PC-9 (cell line): ENCODE results near the gene RIC3. TPM values are rescaled to one million over a fixed set of nuclear protein-coding genes. Genes with fewer than 3 reads are reported as not detected.

Experiments used
- BruUV-seq: library from RNA; stranded (reverse); fragments of 400-500 nt; replicated peaks from 2 replicates; lab custom pipeline; 2021; lab: Mats Ljungman, UMichigan
- CTCF ChIA-PET: fragments of 300-600 bp; sonication (Branson Sonifier 250); formaldehyde crosslinking; loops from one replicate; lab custom pipeline; 2022; ENCODE audit warnings: antibody characterized with exemption; lab: Charles Lee
- POLR2A ChIA-PET: fragments of 300-600 bp; sonication (Branson Sonifier 250); formaldehyde crosslinking; loops from one replicate; lab custom pipeline; 2022; ENCODE audit warnings: antibody characterized with exemption; ENCODE audit not compliant: unreplicated experiment; lab: Charles Lee
- DNase-seq, 2 experiments: peaks; one replicate each; pipeline versions ENCODE4 v3.0.0 to v3.0.0-alpha.2; 2015 to 2022; ENCODE audit warnings: mixed read lengths in 1 of 2
- H2AFZ ChIP-seq: fragments of 200-600 bp; sonication (generic); 2 replicates; pipeline ENCODE4 v1.8.1; 2017; ENCODE audit warnings: antibody characterized with exemption
- H3F3A ChIP-seq: fragments of 200-600 bp; sonication (generic); 2 replicates; pipeline ENCODE4 v1.8.1; 2017; ENCODE audit warnings: antibody characterized with exemption, mild to moderate bottlenecking, low read depth; ENCODE audit not compliant: insufficient read depth
- H3K27ac ChIP-seq: fragments of 200-600 bp; sonication (generic); 2 replicates; pipeline ENCODE4 v1.6.1; 2016; ENCODE audit warnings: mixed run types
- H3K27me3 ChIP-seq: fragments of 200-600 bp; sonication (generic); 2 replicates; pipeline ENCODE4 v1.6.1; 2016; ENCODE audit warnings: low read depth, mixed run types; ENCODE audit not compliant: insufficient read depth
- H3K36me3 ChIP-seq: fragments of 200-600 bp; sonication (generic); 2 replicates; pipeline ENCODE4 v1.6.1; 2016; ENCODE audit warnings: low read depth, mixed run types
- H3K4me1 ChIP-seq: fragments of 200-600 bp; sonication (generic); replicated peaks from 2 replicates; pipeline ENCODE4 v1.6.1; 2016; ENCODE audit warnings: mixed run types; ENCODE audit not compliant: insufficient read depth
- H3K4me2 ChIP-seq: fragments of 200-600 bp; sonication (generic); 2 replicates; pipeline ENCODE4 v1.6.1; 2017; ENCODE audit warnings: mixed run types
- H3K4me3 ChIP-seq: fragments of 200-600 bp; sonication (generic); 2 replicates; pipeline ENCODE4 v1.6.1; 2016; ENCODE audit warnings: mixed run types
- H3K79me2 ChIP-seq: fragments of 200-600 bp; sonication (generic); 2 replicates; pipeline ENCODE4 v1.6.1; 2017; ENCODE audit warnings: low read depth, mixed run types
- H3K9me2 ChIP-seq: fragments of 200-600 bp; sonication (generic); 2 replicates; pipeline ENCODE4 v1.8.1; 2017; ENCODE audit warnings: mild to moderate bottlenecking; ENCODE audit not compliant: insufficient read depth
- H3K9me3 ChIP-seq: fragments of 200-600 bp; sonication (generic); 2 replicates; pipeline ENCODE4 v1.8.1; 2016; ENCODE audit warnings: low read depth; ENCODE audit not compliant: insufficient read depth
- H4K20me1 ChIP-seq: fragments of 200-600 bp; sonication (generic); 2 replicates; pipeline ENCODE4 v1.8.1; 2017; ENCODE audit not compliant: insufficient read depth
- CTCF ChIP-seq: fragments of 200-600 bp; sonication (generic); conservative IDR thresholded peaks from 2 replicates; pipeline ENCODE4 v1.6.1; 2017; ENCODE audit warnings: mixed run types, antibody characterized with exemption, mild to moderate bottlenecking, moderate library complexity
- EZH2 ChIP-seq: fragments of 200-600 bp; sonication (generic); IDR thresholded peaks from 2 replicates; pipeline ENCODE4 v1.8.0; 2017; ENCODE audit warnings: antibody characterized with exemption, low read depth
- intact Hi-C: fragments of 100-400 bp; cut with micrococcal nuclease; formaldehyde crosslinking; loops from one replicate; pipeline ENCODE4 v1.10.0; 2022; ENCODE audit not compliant: unreplicated experiment
- total RNA-seq: library from RNA; stranded (reverse); gene quantifications from 2 replicates; pipeline ENCODE4 v1.2.3, GENCODE V29; 2021

Gene RIC3
- total RNA-seq, 1 experiment from 2014 or later, result not detected

- no peak for DNase-seq
- H3K4me3 ChIP-seq, result no peak overlapping the region
- no peaks in the 10 kb centered on the region for H3K9me3 ChIP-seq
- BruUV-seq, result no TSS peak
- intact Hi-C loops, result no loop called here
- H3K9me2 ChIP-seq, result no peaks in the 10 kb centered on the region
- CTCF ChIA-PET, result no interaction called here
- H3K79me2 ChIP-seq, result no peaks in the 10 kb centered on the region
- H2AFZ ChIP-seq, result no peak overlapping the region
- TF ChIP-seq EZH2 (no peak), CTCF (no peak)
- H3K4me1 ChIP-seq, result no peaks in the 10 kb centered on the region
- H3K27ac ChIP-seq, result no peak overlapping the region
- POLR2A ChIA-PET, result no interaction called here
- no peak overlapping the region for H3K4me2 ChIP-seq
- H3F3A ChIP-seq, result no peaks in the 10 kb centered on the region
- H4K20me1 ChIP-seq, result no peaks in the 10 kb centered on the region
- no peaks in the 10 kb centered on the region for H3K36me3 ChIP-seq
- H3K27me3 ChIP-seq, result peaks cover 13% of the 10 kb centered on the region; the same call in 1 of the 2 replicates
Measured at GRCh38 chr11:8085011-8085645, 83.7 kb downstream of the RIC3 start.

DNA sequence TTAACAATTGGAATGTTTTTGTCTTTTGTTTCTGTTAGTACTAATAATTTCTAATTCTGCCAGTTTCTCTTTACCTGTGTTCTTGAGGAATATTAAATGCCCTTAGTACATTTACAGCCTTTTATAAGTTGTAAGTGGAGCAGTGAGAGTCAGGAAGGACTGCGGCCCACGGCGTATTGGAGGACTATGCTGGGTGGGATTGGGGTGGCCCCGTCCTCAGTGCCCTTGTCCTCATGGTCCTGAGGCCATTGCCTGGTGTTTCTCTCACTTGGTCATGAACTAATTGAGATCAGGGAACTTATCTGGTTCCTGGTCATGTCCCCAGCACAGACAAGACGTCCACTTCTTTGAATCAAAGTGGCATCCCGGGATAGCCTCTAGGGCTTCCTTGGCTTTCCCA lies 84.5 kb downstream of the RIC3 start:
- intact Hi-C loops, result no loop called here
- no TSS peak for BruUV-seq
- TF ChIP-seq CTCF (no peak), EZH2 (no peak)

GRCh38 chr11:8083871-8084281 lies 84.9 kb downstream of the RIC3 start:
- Histone ChIP-seq H4K20me1 (no peaks in the 10 kb centered on the region), H3K9me2 (no peaks in the 10 kb centered on the region), H3K4me2 (no peak overlapping the region), H3F3A (no peaks in the 10 kb centered on the region), H2AFZ (no peak overlapping the region), H3K36me3 (no peaks in the 10 kb centered on the region), H3K9me3 (no peaks in the 10 kb centered on the region), H3K27ac (no peak overlapping the region), H3K27me3 (peaks cover 13% of the 10 kb centered on the region; the same call in 1 of the 2 replicates), H3K79me2 (no peaks in the 10 kb centered on the region), H3K4me1 (no peaks in the 10 kb centered on the region), H3K4me3 (no peak overlapping the region)
- TF ChIP-seq EZH2 (no peak), CTCF (no peak)
- DNase-seq, result no peak
- intact Hi-C loops, result no loop called here
- BruUV-seq, result no TSS peak
- POLR2A ChIA-PET, result no interaction called here
- CTCF ChIA-PET, result no interaction called here

More for the DNA sequence above, 84.5 kb downstream of the RIC3 start:
- POLR2A ChIA-PET, result no interaction called here
- no peak for DNase-seq
- no peak overlapping the region for H2AFZ ChIP-seq
- H3K9me3 ChIP-seq, result no peaks in the 10 kb centered on the region
- no peak overlapping the region for H3K4me2 ChIP-seq
- no peaks in the 10 kb centered on the region for H3K36me3 ChIP-seq
- no peaks in the 10 kb centered on the region for H4K20me1 ChIP-seq
- H3K4me1 ChIP-seq, result no peaks in the 10 kb centered on the region
- H3K27ac ChIP-seq, result no peak overlapping the region
- no peak overlapping the region for H3K4me3 ChIP-seq
- H3K79me2 ChIP-seq, result no peaks in the 10 kb centered on the region
- H3K9me2 ChIP-seq, result no peaks in the 10 kb centered on the region
- H3K27me3 ChIP-seq, result peaks cover 13% of the 10 kb centered on the region; the same call in 1 of the 2 replicates
- H3F3A ChIP-seq, result no peaks in the 10 kb centered on the region
- CTCF ChIA-PET, result no interaction called here
